Activated CD4-positive, alpha-beta T cell treated with anti-CD3 and anti-CD28 coated beads for 36 hours (primary cell): Measurements from ENCODE around the gene CCT7. TPM values are rescaled to one million over a fixed set of nuclear protein-coding genes. Genes with fewer than 3 reads are reported as not detected.

ENCODE experiments used
- ATAC-seq: fragments of 200-7000 bp; cut with Tn5 transposase; one replicate; pipeline ENCODE4 v1.10.0; 2021; ENCODE audit warnings: mild to moderate bottlenecking, moderate library complexity
- CTCF ChIA-PET: fragments of 350-600 bp; sonication (Branson Sonifier 250); formaldehyde crosslinking; loops from one replicate; lab custom pipeline; 2021; ENCODE audit warnings: antibody characterized with exemption; lab: Charles Lee
- POLR2A ChIA-PET: fragments of 350-600 bp; sonication (Branson Sonifier 250); formaldehyde crosslinking; loops from one replicate; lab custom pipeline; 2021; ENCODE audit warnings: antibody characterized with exemption, inconsistent platforms; lab: Charles Lee
- DNase-seq: peaks from one replicate; pipeline ENCODE4 v3.0.0-alpha.2; 2020
- H3K27ac Mint-ChIP-seq: one replicate; pipeline ENCODE4 v1.8.0; 2021; ENCODE audit warnings: mixed read lengths
- H3K27me3 Mint-ChIP-seq: one replicate; pipeline ENCODE4 v1.8.0; 2021; ENCODE audit warnings: mixed read lengths
- H3K36me3 Mint-ChIP-seq: one replicate; pipeline ENCODE4 v1.8.0; 2021; ENCODE audit warnings: low read depth, mixed read lengths
- H3K4me1 Mint-ChIP-seq: one replicate; pipeline ENCODE4 v1.8.0; 2021; ENCODE audit warnings: mixed read lengths
- H3K4me3 Mint-ChIP-seq: one replicate; pipeline ENCODE4 v1.8.0; 2021; ENCODE audit warnings: mild to moderate bottlenecking, moderate library complexity, mixed read lengths
- H3K9me3 Mint-ChIP-seq: one replicate; pipeline ENCODE4 v1.8.0; 2021; ENCODE audit warnings: low read depth, mixed read lengths
- intact Hi-C, 2 experiments: fragments of 100-400 bp; cut with DNase I in 1 of 2; cut with micrococcal nuclease in 1 of 2; formaldehyde crosslinking; loops; one replicate each; pipeline versions ENCODE4 v1.14.2 to v1.15.1; 2022 to 2024; cut with DNase I, micrococcal nuclease
- total RNA-seq, 2 experiments: library from RNA; stranded (reverse); gene quantifications; one replicate each; pipeline ENCODE4 v1.2.3, GENCODE V29; 2021

CCT7 gene
- total RNA-seq, 2 experiments from 2014 or later, result 637 to 774 TPM

- POLR2A ChIA-PET, result no interaction called here
- no peak overlapping the region for H3K27ac Mint-ChIP-seq
- intact Hi-C loops, result loop anchor here in 1 of 2 experiments (5.0 to 10.0 kb wide), 2 partner anchors 182 to 1149 kb away; partner anchors contain the start of genes CYP26B1 and RAB11FIP5
- ATAC-seq (no peak), DNase-seq (no peak)
- no peaks in the 10 kb centered on the region for H3K36me3 Mint-ChIP-seq
- no peaks in the 10 kb centered on the region for H3K9me3 Mint-ChIP-seq
- peaks cover 59% of the 10 kb centered on the region for H3K27me3 Mint-ChIP-seq
- no peak overlapping the region for H3K4me3 Mint-ChIP-seq
- H3K4me1 Mint-ChIP-seq, result peaks cover 12% of the 10 kb centered on the region
- CTCF ChIA-PET, result interaction anchor here (0.8 to 0.9 kb wide), 2 partner anchors 90 to 92 kb away, joined by 4 to 5 read pairs; no protein-coding TSS in a partner anchor
These were observed 60.1 kb downstream of the CCT7 start for GRCh38 chr2:73294239-73294638.

- Mint-ChIP-seq H3K4me1 (peaks cover 10% of the 10 kb centered on the region), H3K27ac (no peak overlapping the region), H3K9me3 (no peaks in the 10 kb centered on the region), H3K36me3 (no peaks in the 10 kb centered on the region), H3K27me3 (peaks cover 57% of the 10 kb centered on the region), H3K4me3 (no peak overlapping the region)
- DNase-seq (no peak), ATAC-seq (no peak)
- intact Hi-C loops, result loop anchor here in 1 of 2 experiments (10.0 kb wide), 1 partner anchor 1151 kb away; the partner anchor contains the start of gene CYP26B1
- POLR2A ChIA-PET, result no interaction called here
- CTCF ChIA-PET, result interaction anchor here (0.7 to 0.8 kb wide), 3 partner anchors 92 to 1809 kb away, joined by 3 read pairs; no protein-coding TSS in a partner anchor
These were observed 61.8 kb downstream of the CCT7 start for GRCh38 chr2:73295751-73296400.

DNA sequence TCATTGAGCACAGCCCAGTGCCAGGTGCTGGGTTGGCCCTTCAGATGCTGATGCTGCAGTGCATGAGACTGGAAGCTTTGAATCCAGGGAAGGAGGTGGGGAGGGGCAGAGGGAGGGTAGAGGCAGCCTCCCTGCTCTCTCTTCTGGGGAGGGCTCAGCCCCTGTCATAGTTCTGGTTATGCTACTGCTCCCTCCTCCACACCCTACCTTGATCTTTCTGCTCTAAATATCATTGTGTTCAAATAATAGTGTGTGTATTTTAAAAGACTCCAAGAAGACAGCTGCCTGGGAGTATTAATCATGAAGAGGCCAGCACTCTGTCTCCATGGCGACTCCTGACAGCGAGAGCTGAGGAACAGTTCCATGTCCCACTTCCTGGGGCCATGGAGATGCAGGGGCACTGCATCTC lies 63.0 kb downstream of the CCT7 start:
- intact Hi-C loops, result loop anchor here in 1 of 2 experiments (10.0 kb wide), 1 partner anchor 1152 kb away; the partner anchor contains the start of gene CYP26B1
- Mint-ChIP-seq H3K27ac (no peak overlapping the region), H3K27me3 (peaks cover 60% of the 10 kb centered on the region), H3K4me3 (no peak overlapping the region), H3K4me1 (peaks cover 5% of the 10 kb centered on the region), H3K36me3 (no peaks in the 10 kb centered on the region), H3K9me3 (no peaks in the 10 kb centered on the region)
- ChIA-PET POLR2A (no interaction called here), CTCF (interaction anchor here (0.7 kb wide), 1 partner anchor 236 kb away, joined by 5 read pairs; no protein-coding TSS in a partner anchor)
- ATAC-seq, result no peak
- no peak for DNase-seq

- DNase-seq, result no peak
- peaks cover 3% of the 10 kb centered on the region for H3K4me1 Mint-ChIP-seq
- ATAC-seq, result no peak
- H3K36me3 Mint-ChIP-seq, result no peaks in the 10 kb centered on the region
- peaks cover 62% of the 10 kb centered on the region for H3K27me3 Mint-ChIP-seq
- ChIA-PET CTCF (interaction anchor here (0.7 kb wide), 1 partner anchor 236 kb away, joined by 5 read pairs; no protein-coding TSS in a partner anchor), POLR2A (no interaction called here)
- H3K9me3 Mint-ChIP-seq, result no peaks in the 10 kb centered on the region
- H3K27ac Mint-ChIP-seq, result no peak overlapping the region
- intact Hi-C loops, result loop anchor here in 1 of 2 experiments (10.0 kb wide), 1 partner anchor 1153 kb away; the partner anchor contains the start of gene CYP26B1
- H3K4me3 Mint-ChIP-seq, result no peak overlapping the region
These were observed 63.5 kb downstream of the CCT7 start for GRCh38 chr2:73297586-73297985.

GRCh38 chr2:73300926-73301325 lies 66.8 kb downstream of the CCT7 start:
- no peak for DNase-seq
- ATAC-seq, result no peak
- H3K9me3 Mint-ChIP-seq, result no peaks in the 10 kb centered on the region
- intact Hi-C loops, result no loop called here
- H3K27me3 Mint-ChIP-seq, result peaks cover 48% of the 10 kb centered on the region
- ChIA-PET CTCF (no interaction called here), POLR2A (no interaction called here)
- no peak overlapping the region for H3K27ac Mint-ChIP-seq
- no peaks in the 10 kb centered on the region for H3K36me3 Mint-ChIP-seq
- no peaks in the 10 kb centered on the region for H3K4me1 Mint-ChIP-seq
- H3K4me3 Mint-ChIP-seq, result no peak overlapping the region

DNA sequence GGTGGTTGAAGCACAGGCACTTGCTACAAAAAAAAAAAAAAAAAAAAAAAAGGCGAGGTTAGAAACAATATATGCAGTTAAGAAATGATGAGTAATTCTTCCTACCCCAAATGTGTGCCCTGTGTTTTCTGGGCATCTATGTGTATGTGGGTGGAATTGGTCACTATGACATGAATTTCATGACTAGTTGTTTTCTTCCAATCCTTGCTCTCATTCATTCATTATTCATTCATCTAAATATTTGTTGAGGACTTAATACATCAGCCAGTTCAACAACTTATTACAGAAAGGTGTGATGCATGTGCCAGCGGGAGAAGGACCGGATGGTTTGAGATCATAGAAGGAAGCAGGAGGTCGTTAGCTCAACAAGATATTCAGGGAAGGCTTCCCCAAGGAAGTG lies 67.5 kb downstream of the CCT7 start:
- POLR2A ChIA-PET, result no interaction called here
- CTCF ChIA-PET, result no interaction called here
- Mint-ChIP-seq H3K27me3 (peaks cover 42% of the 10 kb centered on the region), H3K4me1 (no peaks in the 10 kb centered on the region), H3K27ac (no peak overlapping the region), H3K4me3 (no peak overlapping the region), H3K36me3 (no peaks in the 10 kb centered on the region), H3K9me3 (no peaks in the 10 kb centered on the region)
- intact Hi-C loops, result no loop called here
- ATAC-seq (no peak), DNase-seq (no peak)

Other genes starting within 250 kb of the CCT7 start
- 1 to 10 TPM; 4.5 to 6.2 TPM for gene SFXN5, start 162.6 kb upstream of the CCT7 start, total RNA-seq
- 10 to 100 TPM; 16.4 to 16.5 TPM for gene RAB11FIP5, start 121.4 kb upstream of the CCT7 start, total RNA-seq
- gene NOTO, start 31.7 kb upstream of the CCT7 start, total RNA-seq, result not detected
- gene SMYD5, start 20.1 kb upstream of the CCT7 start, total RNA-seq, result 10 to 100 TPM; 47.0 to 50.5 TPM
- 10 to 100 TPM; 11.8 to 12.1 TPM for gene PRADC1, start 1.1 kb upstream of the CCT7 start, total RNA-seq
- gene FBXO41, start 50.2 kb downstream of the CCT7 start, total RNA-seq, result 10 to 100 TPM; 27.7 to 29.5 TPM
- under 1 TPM; 0.18 to 0.41 TPM for gene EGR4, start 59.2 kb downstream of the CCT7 start, total RNA-seq
- 10 to 100 TPM; 19.2 to 24.0 TPM for gene ALMS1, start 151.5 kb downstream of the CCT7 start, total RNA-seq